Activated B cell treated with CpG ODN at 0.5 μM for 24 hours (primary cell): Measurements from ENCODE around the gene ENTHD1. TPM values are rescaled to one million over a fixed set of nuclear protein-coding genes. Genes with fewer than 3 reads are reported as not detected.

ENCODE experiments used
- ATAC-seq: fragments of 200-7000 bp; cut with Tn5 transposase; one replicate; pipeline ENCODE4 v1.10.0; 2021; ENCODE audit warnings: low read depth, mild to moderate bottlenecking, moderate library complexity
- CTCF ChIA-PET: fragments of 350-600 bp; sonication (Branson Sonifier 250); formaldehyde crosslinking; loops from one replicate; lab custom pipeline; 2021; ENCODE audit warnings: antibody characterized with exemption; lab: Charles Lee
- POLR2A ChIA-PET: fragments of 350-600 bp; sonication (Branson Sonifier 250); formaldehyde crosslinking; loops from one replicate; lab custom pipeline; 2021; ENCODE audit warnings: antibody characterized with exemption; lab: Charles Lee
- DNase-seq: peaks from one replicate; pipeline ENCODE4 v3.0.0; 2022
- H3K27ac Mint-ChIP-seq: one replicate; pipeline ENCODE4 v1.8.0; 2020; ENCODE audit warnings: mixed read lengths
- H3K27me3 Mint-ChIP-seq: one replicate; pipeline ENCODE4 v1.8.0; 2021; ENCODE audit warnings: mixed read lengths
- H3K36me3 Mint-ChIP-seq: one replicate; pipeline ENCODE4 v1.8.0; 2021; ENCODE audit warnings: low read depth, mixed read lengths
- H3K4me1 Mint-ChIP-seq: one replicate; pipeline ENCODE4 v1.8.0; 2021; ENCODE audit warnings: mixed read lengths
- H3K4me3 Mint-ChIP-seq: one replicate; pipeline ENCODE4 v1.8.0; 2020; ENCODE audit warnings: mild to moderate bottlenecking, mixed read lengths
- H3K9me3 Mint-ChIP-seq: one replicate; pipeline ENCODE4 v1.8.0; 2020; ENCODE audit warnings: mixed read lengths
- intact Hi-C: fragments of 100-400 bp; cut with micrococcal nuclease; formaldehyde crosslinking; loops from one replicate; pipeline ENCODE4 v1.15.1; 2024
- total RNA-seq: library from RNA; stranded (reverse); gene quantifications from 2 replicates; pipeline ENCODE4 v1.2.3, GENCODE V29; 2022
- TF ChIP-seq, protein P1 (sequence below): fragments of 200-600 bp; IDR thresholded peaks from one replicate; pipeline ENCODE4 v1.8.0; 2022; ENCODE audit warnings: antibody characterized with exemption, mild to moderate bottlenecking

ENTHD1 gene
- total RNA-seq, 1 donor from 2014 or later = not detected

GRCh38 chr22:39910876-39911613, 17.5 kb upstream of the ENTHD1 start:
- ChIA-PET CTCF (no interaction called here), POLR2A (interaction anchor here (0.7 to 1.3 kb wide), 2 partner anchors 12 to 85 kb away, joined by 3 to 5 read pairs; no protein-coding TSS in a partner anchor)
- DNase-seq (no peak), ATAC-seq (no peak)
- Mint-ChIP-seq H3K4me3 (no peak overlapping the region), H3K9me3 (no peaks in the 10 kb centered on the region), H3K27me3 (no peaks in the 10 kb centered on the region), H3K36me3 (no peaks in the 10 kb centered on the region), H3K4me1 (peaks cover 59% of the 10 kb centered on the region), H3K27ac (no peak overlapping the region)
- TF ChIP-seq, protein P1, sequence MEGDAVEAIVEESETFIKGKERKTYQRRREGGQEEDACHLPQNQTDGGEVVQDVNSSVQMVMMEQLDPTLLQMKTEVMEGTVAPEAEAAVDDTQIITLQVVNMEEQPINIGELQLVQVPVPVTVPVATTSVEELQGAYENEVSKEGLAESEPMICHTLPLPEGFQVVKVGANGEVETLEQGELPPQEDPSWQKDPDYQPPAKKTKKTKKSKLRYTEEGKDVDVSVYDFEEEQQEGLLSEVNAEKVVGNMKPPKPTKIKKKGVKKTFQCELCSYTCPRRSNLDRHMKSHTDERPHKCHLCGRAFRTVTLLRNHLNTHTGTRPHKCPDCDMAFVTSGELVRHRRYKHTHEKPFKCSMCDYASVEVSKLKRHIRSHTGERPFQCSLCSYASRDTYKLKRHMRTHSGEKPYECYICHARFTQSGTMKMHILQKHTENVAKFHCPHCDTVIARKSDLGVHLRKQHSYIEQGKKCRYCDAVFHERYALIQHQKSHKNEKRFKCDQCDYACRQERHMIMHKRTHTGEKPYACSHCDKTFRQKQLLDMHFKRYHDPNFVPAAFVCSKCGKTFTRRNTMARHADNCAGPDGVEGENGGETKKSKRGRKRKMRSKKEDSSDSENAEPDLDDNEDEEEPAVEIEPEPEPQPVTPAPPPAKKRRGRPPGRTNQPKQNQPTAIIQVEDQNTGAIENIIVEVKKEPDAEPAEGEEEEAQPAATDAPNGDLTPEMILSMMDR = no peak
- intact Hi-C loops = no loop called here

DNA sequence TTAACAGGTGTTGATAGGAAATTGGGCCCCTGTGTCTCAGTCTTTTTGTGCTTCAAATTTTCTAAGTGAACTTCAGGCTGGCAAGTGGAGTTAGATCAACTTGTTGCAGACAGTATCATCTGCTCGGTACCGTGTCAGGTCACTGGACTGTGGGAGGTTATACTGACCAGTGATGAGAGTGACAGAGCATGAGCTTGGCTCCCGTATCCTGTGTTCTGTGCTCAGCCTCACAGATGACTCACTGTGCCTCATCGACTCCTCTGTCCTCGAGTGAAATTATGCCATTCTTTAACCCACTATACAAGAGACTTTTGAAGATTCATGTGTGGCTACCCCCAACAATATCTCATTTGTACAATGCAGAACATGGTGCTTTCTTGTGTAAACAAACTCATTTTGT, 15.2 kb upstream of the ENTHD1 start:
- TF ChIP-seq, protein P1 = no peak
- no peak for ATAC-seq
- POLR2A ChIA-PET = interaction anchor here (1.9 kb wide), 1 partner anchor 10 kb away, joined by 7 read pairs; no protein-coding TSS in a partner anchor
- CTCF ChIA-PET = no interaction called here
- Mint-ChIP-seq H3K4me3 (no peak overlapping the region), H3K27me3 (no peaks in the 10 kb centered on the region), H3K27ac (no peak overlapping the region), H3K4me1 (peaks cover 56% of the 10 kb centered on the region), H3K36me3 (peaks cover 8% of the 10 kb centered on the region), H3K9me3 (no peaks in the 10 kb centered on the region)
- DNase-seq = no peak
- intact Hi-C loops = no loop called here

- ChIA-PET POLR2A (interaction anchor here (1.9 kb wide), 1 partner anchor 9 kb away, joined by 7 read pairs; no protein-coding TSS in a partner anchor), CTCF (no interaction called here)
- intact Hi-C loops = no loop called here
- peaks cover 8% of the 10 kb centered on the region for H3K36me3 Mint-ChIP-seq
- DNase-seq (no peak), ATAC-seq (no peak)
- no peaks in the 10 kb centered on the region for H3K9me3 Mint-ChIP-seq
- H3K4me1 Mint-ChIP-seq = peaks cover 50% of the 10 kb centered on the region
- no peak overlapping the region for H3K27ac Mint-ChIP-seq
- TF ChIP-seq, protein P1 = no peak
- no peaks in the 10 kb centered on the region for H3K27me3 Mint-ChIP-seq
- no peak overlapping the region for H3K4me3 Mint-ChIP-seq
These were observed 14.6 kb upstream of the ENTHD1 start for GRCh38 chr22:39908136-39908535.

GRCh38 chr22:39907605-39908097, 14.1 kb upstream of the ENTHD1 start:
- DNase-seq (no peak), ATAC-seq (no peak)
- H3K27ac Mint-ChIP-seq = no peak overlapping the region
- ChIA-PET CTCF (no interaction called here), POLR2A (interaction anchor here (1.9 kb wide), 1 partner anchor 9 kb away, joined by 7 read pairs; no protein-coding TSS in a partner anchor)
- TF ChIP-seq, protein P1 = no peak
- H3K4me1 Mint-ChIP-seq = peaks cover 51% of the 10 kb centered on the region
- H3K36me3 Mint-ChIP-seq = peaks cover 8% of the 10 kb centered on the region
- H3K9me3 Mint-ChIP-seq = no peaks in the 10 kb centered on the region
- intact Hi-C loops = no loop called here
- no peak overlapping the region for H3K4me3 Mint-ChIP-seq
- H3K27me3 Mint-ChIP-seq = no peaks in the 10 kb centered on the region

- intact Hi-C loops = no loop called here
- H3K27ac Mint-ChIP-seq = no peak overlapping the region
- CTCF ChIA-PET = no interaction called here
- TF ChIP-seq, protein P1 = no peak
- H3K36me3 Mint-ChIP-seq = peaks cover 8% of the 10 kb centered on the region
- no peak for ATAC-seq
- no peaks in the 10 kb centered on the region for H3K9me3 Mint-ChIP-seq
- H3K27me3 Mint-ChIP-seq = no peaks in the 10 kb centered on the region
- no peak for DNase-seq
- POLR2A ChIA-PET = no interaction called here
- H3K4me3 Mint-ChIP-seq = no peak overlapping the region
- H3K4me1 Mint-ChIP-seq = peaks cover 51% of the 10 kb centered on the region
These were observed 13.5 kb upstream of the ENTHD1 start for GRCh38 chr22:39907047-39907446.
